Measurements from ENCODE around the gene LAIR1. TPM values are rescaled to one million over a fixed set of nuclear protein-coding genes. Genes with fewer than 3 reads are reported as not detected.

The LAIR1 gene
- total RNA-seq, 1 experiment from 2014 or later: not detected

GRCh38 chr19:54312436-54313377 lies 52.0 kb downstream of the LAIR1 start, which contains the start of gene LILRA5:
Gene LILRA5 (minus strand): TSS chr19:54313166. CDS start chr19:54313019, 147 bp downstream.
- no peak for TF ChIP-seq CTCF (IDR thresholded peaks at IDR 0.05; ENCODE audit: insufficient read depth in 1 of 2, low read depth in 1 of 2, low read length in 1 of 2, severe bottlenecking in 1 of 2, unreplicated experiment in 1 of 2)
- Mint-ChIP-seq H3K36me3 (ENCODE audit: insufficient read depth, unreplicated experiment) (no peaks in the 10 kb centered on the region), H3K4me3 (ENCODE audit: unreplicated experiment) (no peak within 1 kb of the TSS), H3K27ac (ENCODE audit: unreplicated experiment) (no peak within 1 kb of the TSS), H3K27me3 (ENCODE audit: insufficient read depth, unreplicated experiment) (peaks cover 16% of the 10 kb centered on the region), H3K9me3 (ENCODE audit: unreplicated experiment) (no peaks in the 10 kb centered on the region), H3K4me1 (ENCODE audit: low read depth, unreplicated experiment) (no peaks in the 10 kb centered on the region)
- intact Hi-C loops (cut with micrococcal nuclease; ENCODE audit: unreplicated experiment): no loop called here
- ChIA-PET CTCF (no interaction called here), POLR2A (no interaction called here)
- H3K27me3 ChIP-seq (replicated peaks; ENCODE audit: control insufficient read depth, insufficient read depth, low read length): no peaks in the 10 kb centered on the region
- DNase-seq: no peak
- BruUV-seq (replicated peaks): no TSS peak
- no peaks in the 10 kb centered on the region for H3K36me3 ChIP-seq (ENCODE audit: control insufficient read depth, insufficient read depth, low read length)
- no peak within 1 kb of the TSS for H3K4me3 ChIP-seq (ENCODE audit: low read depth, low read length)
- H3K4me1 ChIP-seq: no peaks in the 10 kb centered on the region
- H3K9me3 ChIP-seq: no peaks in the 10 kb centered on the region

GRCh38 chr19:54312011-54312410 lies 52.7 kb downstream of the LAIR1 start:
- Histone ChIP-seq H3K4me3 (ENCODE audit: low read depth, low read length) (no peak overlapping the region), H3K9me3 (no peaks in the 10 kb centered on the region), H3K4me1 (no peaks in the 10 kb centered on the region), H3K27me3 (replicated peaks; ENCODE audit: control insufficient read depth, insufficient read depth, low read length) (no peaks in the 10 kb centered on the region), H3K36me3 (ENCODE audit: control insufficient read depth, insufficient read depth, low read length) (no peaks in the 10 kb centered on the region)
- no peak for DNase-seq
- intact Hi-C loops (cut with micrococcal nuclease; ENCODE audit: unreplicated experiment): no loop called here
- Mint-ChIP-seq H3K9me3 (ENCODE audit: unreplicated experiment) (no peaks in the 10 kb centered on the region), H3K36me3 (ENCODE audit: insufficient read depth, unreplicated experiment) (no peaks in the 10 kb centered on the region), H3K27ac (ENCODE audit: unreplicated experiment) (no peak overlapping the region), H3K4me3 (ENCODE audit: unreplicated experiment) (no peak overlapping the region), H3K4me1 (ENCODE audit: low read depth, unreplicated experiment) (no peaks in the 10 kb centered on the region), H3K27me3 (ENCODE audit: insufficient read depth, unreplicated experiment) (peaks cover 16% of the 10 kb centered on the region)
- CTCF ChIA-PET: no interaction called here
- BruUV-seq (replicated peaks): no TSS peak
- TF ChIP-seq CTCF (IDR thresholded peaks at IDR 0.05; ENCODE audit: insufficient read depth in 1 of 2, low read depth in 1 of 2, low read length in 1 of 2, severe bottlenecking in 1 of 2, unreplicated experiment in 1 of 2): no peak
- POLR2A ChIA-PET: no interaction called here

- no peaks in the 10 kb centered on the region for H3K36me3 Mint-ChIP-seq (ENCODE audit: insufficient read depth, unreplicated experiment)
- no peak for TF ChIP-seq CTCF (IDR thresholded peaks at IDR 0.05; ENCODE audit: insufficient read depth in 1 of 2, low read depth in 1 of 2, low read length in 1 of 2, severe bottlenecking in 1 of 2, unreplicated experiment in 1 of 2)
- no peak overlapping the region for H3K4me3 Mint-ChIP-seq (ENCODE audit: unreplicated experiment)
- no peaks in the 10 kb centered on the region for H3K4me1 ChIP-seq
- intact Hi-C loops (cut with micrococcal nuclease; ENCODE audit: unreplicated experiment): no loop called here
- no peak overlapping the region for H3K4me3 ChIP-seq (ENCODE audit: low read depth, low read length)
- peaks cover 16% of the 10 kb centered on the region for H3K27me3 Mint-ChIP-seq (ENCODE audit: insufficient read depth, unreplicated experiment)
- no TSS peak for BruUV-seq (replicated peaks)
- ChIA-PET CTCF (no interaction called here), POLR2A (no interaction called here)
- no peaks in the 10 kb centered on the region for H3K27me3 ChIP-seq (replicated peaks; ENCODE audit: control insufficient read depth, insufficient read depth, low read length)
- no peak for DNase-seq
- H3K9me3 ChIP-seq: no peaks in the 10 kb centered on the region
- H3K4me1 Mint-ChIP-seq (ENCODE audit: low read depth, unreplicated experiment): no peaks in the 10 kb centered on the region
- H3K36me3 ChIP-seq (ENCODE audit: control insufficient read depth, insufficient read depth, low read length): no peaks in the 10 kb centered on the region
- H3K27ac Mint-ChIP-seq (ENCODE audit: unreplicated experiment): no peak overlapping the region
- H3K9me3 Mint-ChIP-seq (ENCODE audit: unreplicated experiment): no peaks in the 10 kb centered on the region
Observed at GRCh38 chr19:54311486-54311885, 53.2 kb downstream of the LAIR1 start.
